ENCODE results near the gene UBE2D2. TPM values are rescaled to one million over a fixed set of nuclear protein-coding genes. Genes with fewer than 3 reads are reported as not detected.

The UBE2D2 gene
- total RNA-seq, 1 donor from 2014 or later = 275 TPM

- intact Hi-C loops (cut with micrococcal nuclease) = no loop called here
- Mint-ChIP-seq H3K27me3 (peaks cover 40% of the 10 kb centered on the region), H3K9me3 (no peaks in the 10 kb centered on the region)
Observed at GRCh38 chr5:139654871-139655491, 93.8 kb downstream of the UBE2D2 start.

GRCh38 chr5:139655727-139656271, 94.7 kb downstream of the UBE2D2 start:
- H3K27me3 Mint-ChIP-seq = peaks cover 34% of the 10 kb centered on the region
- H3K4me3 Mint-ChIP-seq = no peak overlapping the region
- intact Hi-C loops (cut with micrococcal nuclease) = no loop called here
- no peak overlapping the region for H3K27ac Mint-ChIP-seq
- peaks cover 25% of the 10 kb centered on the region for H3K4me1 Mint-ChIP-seq
- no peaks in the 10 kb centered on the region for H3K36me3 Mint-ChIP-seq (ENCODE audit: low read depth)
- H3K9me3 Mint-ChIP-seq = no peaks in the 10 kb centered on the region
- DNase-seq = no peak

More at GRCh38 chr5:139654871-139655491, 93.8 kb downstream of the UBE2D2 start:
- Mint-ChIP-seq H3K36me3 (ENCODE audit: low read depth) (no peaks in the 10 kb centered on the region), H3K4me1 (peaks cover 30% of the 10 kb centered on the region), H3K4me3 (no peak overlapping the region), H3K27ac (no peak overlapping the region)
- DNase-seq = no peak

GRCh38 chr5:139657363-139658321, 96.5 kb downstream of the UBE2D2 start:
- intact Hi-C loops (cut with micrococcal nuclease) = no loop called here
- peaks cover 18% of the 10 kb centered on the region for H3K27me3 Mint-ChIP-seq

DNA sequence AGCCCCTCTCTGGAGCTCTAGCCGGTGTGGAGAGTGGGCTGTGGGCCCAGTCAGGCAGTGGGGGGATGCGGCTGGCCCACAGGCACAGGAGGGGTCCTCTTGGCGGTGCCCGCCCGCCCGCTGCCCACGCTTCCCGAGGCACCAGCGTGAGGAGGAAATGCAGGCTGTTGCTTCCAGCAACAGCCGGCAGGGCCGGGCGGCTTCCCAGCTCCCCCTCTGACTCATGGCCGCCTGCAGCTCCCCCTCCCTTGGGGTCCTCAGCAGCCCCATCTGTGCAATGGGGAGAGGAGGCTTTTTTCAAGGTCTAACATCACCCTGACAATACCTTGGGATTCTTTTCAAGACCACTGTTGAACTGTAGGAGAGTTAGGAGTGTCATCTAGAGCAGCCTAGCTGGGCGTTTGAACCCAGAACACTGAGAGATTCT, 97.4 kb downstream of the UBE2D2 start:
- peaks cover 15% of the 10 kb centered on the region for H3K27me3 Mint-ChIP-seq

More at GRCh38 chr5:139657363-139658321, 96.5 kb downstream of the UBE2D2 start:
- Mint-ChIP-seq H3K36me3 (ENCODE audit: low read depth) (no peaks in the 10 kb centered on the region), H3K4me1 (peaks cover 12% of the 10 kb centered on the region), H3K27ac (no peak overlapping the region), H3K4me3 (no peak overlapping the region), H3K9me3 (no peaks in the 10 kb centered on the region)
- DNase-seq = no peak

GRCh38 chr5:139658928-139659667, 98.0 kb downstream of the UBE2D2 start:
- Mint-ChIP-seq H3K36me3 (ENCODE audit: low read depth) (no peaks in the 10 kb centered on the region), H3K27me3 (peaks cover 11% of the 10 kb centered on the region), H3K9me3 (no peaks in the 10 kb centered on the region), H3K4me3 (no peak overlapping the region), H3K27ac (no peak overlapping the region), H3K4me1 (peaks cover 14% of the 10 kb centered on the region)
- no peak for DNase-seq
- intact Hi-C loops (cut with micrococcal nuclease) = no loop called here

More for the DNA sequence above, 97.4 kb downstream of the UBE2D2 start:
- intact Hi-C loops (cut with micrococcal nuclease) = no loop called here
- no peak for DNase-seq
- H3K4me3 Mint-ChIP-seq = no peak overlapping the region
- H3K27ac Mint-ChIP-seq = no peak overlapping the region
- H3K36me3 Mint-ChIP-seq (ENCODE audit: low read depth) = no peaks in the 10 kb centered on the region
- peaks cover 12% of the 10 kb centered on the region for H3K4me1 Mint-ChIP-seq
- H3K9me3 Mint-ChIP-seq = no peaks in the 10 kb centered on the region

DNA sequence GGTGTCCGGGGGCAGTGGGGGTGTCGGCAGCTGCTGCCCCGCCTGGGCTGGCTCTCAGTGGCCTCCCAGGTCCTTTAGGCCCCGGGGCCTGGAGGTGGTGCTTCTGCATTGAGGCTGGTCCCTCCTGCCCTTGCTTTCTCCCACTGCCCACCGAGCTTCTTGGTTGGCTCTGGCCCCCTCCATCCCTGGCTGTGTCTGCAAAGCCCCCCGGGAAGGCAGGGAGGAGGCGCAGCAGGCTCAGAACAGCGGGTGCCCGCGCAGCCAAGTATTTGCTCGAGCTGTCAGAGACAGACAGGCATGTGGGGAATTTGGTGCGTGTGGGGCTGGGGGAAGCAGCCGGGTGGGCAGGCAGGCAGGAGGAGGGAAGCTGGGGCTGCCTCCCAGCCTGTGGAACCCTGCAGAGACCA, 98.6 kb downstream of the UBE2D2 start:
- Mint-ChIP-seq H3K27me3 (peaks cover 7% of the 10 kb centered on the region), H3K4me3 (no peak overlapping the region), H3K36me3 (ENCODE audit: low read depth) (no peaks in the 10 kb centered on the region), H3K27ac (no peak overlapping the region), H3K9me3 (no peaks in the 10 kb centered on the region), H3K4me1 (peaks cover 18% of the 10 kb centered on the region)
- no peak for DNase-seq
- intact Hi-C loops (cut with micrococcal nuclease) = no loop called here

DNA sequence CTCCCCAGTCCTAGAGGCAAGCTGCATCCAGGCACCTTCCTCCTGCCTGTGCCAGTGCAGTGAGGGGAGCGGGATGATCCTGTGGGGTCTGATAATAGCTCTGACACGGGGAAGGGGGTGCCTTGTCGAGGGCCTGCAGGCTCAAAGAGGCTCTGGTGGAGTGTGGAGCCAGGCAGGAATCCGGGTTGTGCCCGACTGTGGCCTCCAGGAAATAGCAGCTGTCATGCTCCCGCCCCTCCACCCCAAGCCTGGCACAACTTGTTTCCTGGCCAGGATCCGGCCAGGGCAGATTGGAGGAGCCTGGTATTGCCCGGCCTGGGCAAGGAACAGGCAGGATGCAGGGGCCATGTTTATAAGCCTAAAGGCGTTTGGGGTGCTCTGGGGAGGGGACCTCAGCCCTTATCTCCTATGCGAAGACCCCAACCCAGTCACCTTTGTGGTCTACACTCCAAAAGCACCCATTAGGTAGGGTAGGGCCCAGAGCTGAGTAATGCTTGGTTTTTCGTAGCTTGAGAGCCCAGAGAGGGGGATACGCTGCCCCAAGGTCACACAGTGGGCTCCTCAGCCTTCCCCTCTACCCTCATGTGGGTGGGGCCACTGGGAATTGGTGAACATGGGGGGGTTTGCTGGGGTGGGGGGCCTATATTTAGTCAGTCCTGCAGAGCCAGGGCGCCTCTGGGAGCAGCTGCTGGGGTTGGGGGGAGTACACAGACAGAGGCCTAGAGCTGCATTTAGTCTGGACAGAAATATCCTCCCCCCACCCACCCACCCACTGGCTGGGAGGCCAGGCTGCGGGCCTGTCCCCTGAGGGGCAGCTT, 99.2 kb downstream of the UBE2D2 start:
- DNase-seq = no peak
- intact Hi-C loops (cut with micrococcal nuclease) = no loop called here
- Mint-ChIP-seq H3K27me3 (peaks cover 7% of the 10 kb centered on the region), H3K27ac (no peak overlapping the region), H3K4me1 (peaks cover 18% of the 10 kb centered on the region), H3K36me3 (ENCODE audit: low read depth) (no peaks in the 10 kb centered on the region), H3K9me3 (no peaks in the 10 kb centered on the region), H3K4me3 (no peak overlapping the region)

GRCh38 chr5:139660923-139661814, 100.0 kb downstream of the UBE2D2 start:
- Mint-ChIP-seq H3K27me3 (peaks cover 7% of the 10 kb centered on the region), H3K4me1 (peaks cover 18% of the 10 kb centered on the region), H3K27ac (no peak overlapping the region), H3K36me3 (ENCODE audit: low read depth) (no peaks in the 10 kb centered on the region), H3K4me3 (no peak overlapping the region), H3K9me3 (no peaks in the 10 kb centered on the region)
- no peak for DNase-seq
- intact Hi-C loops (cut with micrococcal nuclease) = no loop called here

DNA sequence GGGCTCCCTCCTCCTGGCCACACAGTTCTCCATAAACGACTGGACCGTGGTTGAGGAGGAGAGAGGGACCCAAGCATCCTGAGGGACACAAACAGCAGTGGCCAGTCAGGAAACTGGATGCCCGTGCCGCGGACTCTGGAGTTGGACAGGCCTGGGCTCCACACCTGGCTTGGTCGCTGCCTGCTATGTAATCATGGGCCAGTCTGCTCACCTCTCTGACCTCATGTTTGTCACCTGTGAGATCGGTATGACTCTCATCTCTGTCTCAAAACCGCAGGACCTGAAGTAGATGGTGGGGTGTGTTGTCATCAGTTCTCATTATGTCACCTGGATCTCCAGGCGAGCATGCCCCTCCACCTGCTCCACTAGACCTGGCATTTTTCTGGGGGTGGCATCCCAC, 101.5 kb downstream of the UBE2D2 start:
- intact Hi-C loops (cut with micrococcal nuclease) = no loop called here
- Mint-ChIP-seq H3K36me3 (ENCODE audit: low read depth) (no peaks in the 10 kb centered on the region), H3K27me3 (peaks cover 4% of the 10 kb centered on the region), H3K9me3 (no peaks in the 10 kb centered on the region), H3K4me1 (peaks cover 25% of the 10 kb centered on the region), H3K27ac (no peak overlapping the region), H3K4me3 (no peak overlapping the region)
- DNase-seq = no peak

DNA sequence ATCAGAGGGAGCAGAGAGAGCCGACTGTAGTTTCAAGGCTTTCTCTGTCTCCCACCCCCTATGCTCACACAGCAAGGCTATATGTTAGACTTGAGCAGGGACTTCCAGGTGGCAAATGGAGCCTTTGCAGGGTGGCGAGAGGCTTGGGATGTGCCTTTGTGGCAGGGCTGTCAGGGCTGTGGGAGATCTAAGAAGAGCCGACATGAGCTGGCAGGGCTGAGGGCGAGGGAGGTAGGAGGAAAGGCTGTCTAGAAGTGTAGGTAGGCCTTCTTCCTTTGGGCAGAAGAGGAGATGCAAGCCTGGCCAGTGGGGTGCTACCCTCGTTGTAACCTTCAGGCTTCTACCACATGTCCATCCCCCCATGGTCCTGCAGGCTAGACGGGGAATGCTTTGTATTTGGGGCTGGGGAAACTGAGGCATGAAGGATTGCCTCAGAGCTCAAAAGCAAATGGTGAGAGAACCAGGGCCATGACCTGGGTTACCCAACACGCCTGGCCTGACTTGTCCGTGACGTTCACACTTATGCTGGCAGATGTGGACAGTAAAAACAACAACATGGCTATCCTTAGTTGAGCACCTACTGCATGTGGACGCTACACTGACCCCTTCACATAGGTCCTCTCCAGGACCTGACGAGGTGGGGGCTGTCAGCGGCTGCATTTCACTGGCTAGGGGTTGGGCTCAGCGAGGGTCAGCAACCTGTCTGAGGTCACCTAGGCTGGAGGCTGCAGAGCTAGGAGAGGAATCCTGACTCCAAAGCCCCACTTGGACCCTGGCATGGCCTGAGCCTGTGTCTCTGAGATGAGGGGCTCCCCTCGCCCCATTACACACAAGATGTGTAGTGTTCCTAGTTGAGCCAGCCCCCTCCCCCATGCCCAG, 102.3 kb downstream of the UBE2D2 start:
- Mint-ChIP-seq H3K27ac (no peak overlapping the region), H3K36me3 (ENCODE audit: low read depth) (no peaks in the 10 kb centered on the region), H3K9me3 (no peaks in the 10 kb centered on the region), H3K27me3 (peaks cover 1% of the 10 kb centered on the region), H3K4me3 (no peak overlapping the region), H3K4me1 (peaks cover 24% of the 10 kb centered on the region)
- DNase-seq = no peak
- intact Hi-C loops (cut with micrococcal nuclease) = no loop called here

- H3K27ac Mint-ChIP-seq = no peak overlapping the region
Observed at GRCh38 chr5:139664086-139664693, 103.1 kb downstream of the UBE2D2 start.

More at GRCh38 chr5:139664086-139664693, 103.1 kb downstream of the UBE2D2 start:
- intact Hi-C loops (cut with micrococcal nuclease) = no loop called here
- peaks cover 1% of the 10 kb centered on the region for H3K27me3 Mint-ChIP-seq
- no peaks in the 10 kb centered on the region for H3K36me3 Mint-ChIP-seq (ENCODE audit: low read depth)
- H3K4me1 Mint-ChIP-seq = peaks cover 26% of the 10 kb centered on the region
- H3K9me3 Mint-ChIP-seq = no peaks in the 10 kb centered on the region
- DNase-seq = no peak
- H3K4me3 Mint-ChIP-seq = no peak overlapping the region
